Right renal cortex interstitium (tissue), 3 donors: ENCODE measurements around the gene PPP1R12B. TPM values are rescaled to one million over a fixed set of nuclear protein-coding genes. Genes with fewer than 3 reads are reported as not detected.
"Not testable (repeated sequence)": the region's sequence is repeated elsewhere in the genome, so short reads cannot be mapped to it uniquely, and the experiment has no call there.

Source experiments
- DNase-seq, 3 donors: peaks; one replicate each; pipeline ENCODE4 v3.0.0-alpha.2; 2013; ENCODE audit warnings: low read depth in 3 of 3, low spot score in 2 of 3
- polyA plus RNA-seq, 3 donors: library from polyadenylated mRNA; unstranded; fragments of 120-200 nt; gene quantifications; one replicate each; pipeline ENCODE4 v1.2.1, GENCODE V29; 2013; ENCODE audit not compliant: insufficient read length in 3 of 3

Gene PPP1R12B
- polyA plus RNA-seq, 3 donors, result 13.0 to 16.0 (median 15.6) TPM

DNA sequence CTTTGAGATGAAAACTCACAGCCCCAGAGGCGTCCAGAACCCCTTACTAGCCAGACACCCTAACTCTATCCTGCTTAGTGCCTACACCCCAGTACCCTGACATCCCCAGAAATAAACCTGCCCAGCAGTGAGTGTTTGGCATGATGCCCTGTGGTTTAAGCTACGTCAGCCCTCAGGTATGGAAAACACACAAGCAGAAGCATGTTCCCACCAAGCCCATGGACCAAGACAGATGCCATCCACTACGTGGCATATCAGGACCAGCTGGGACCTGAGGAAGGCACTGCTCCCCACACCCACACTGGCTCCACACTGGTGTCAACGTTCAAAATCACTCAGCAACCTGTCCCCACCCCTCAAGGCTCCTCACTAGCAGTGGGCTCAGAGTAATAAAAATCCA is 245.3 kb downstream of the PPP1R12B start:
- DNase-seq, result no peak

DNA sequence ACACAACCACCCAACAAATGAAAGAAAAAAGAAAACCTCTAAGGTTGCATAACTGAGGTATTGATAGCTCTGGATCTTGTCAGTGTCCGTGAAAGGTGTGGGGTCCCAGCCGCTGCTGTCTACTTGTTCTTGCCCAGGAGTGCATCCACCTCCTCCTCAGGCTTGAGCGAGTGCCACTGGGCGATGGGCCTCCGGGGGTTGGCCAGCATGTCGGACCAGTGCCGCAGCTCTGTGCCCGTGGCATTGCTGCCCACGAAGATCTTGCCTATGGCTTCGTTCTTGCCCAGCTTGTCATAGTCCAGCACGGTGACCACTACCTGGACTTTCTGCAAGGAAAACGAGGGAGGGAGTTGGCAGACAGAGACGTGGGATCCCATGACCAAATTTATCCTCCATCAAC is 248.1 kb downstream of the PPP1R12B start:
- DNase-seq, result no peak

DNA sequence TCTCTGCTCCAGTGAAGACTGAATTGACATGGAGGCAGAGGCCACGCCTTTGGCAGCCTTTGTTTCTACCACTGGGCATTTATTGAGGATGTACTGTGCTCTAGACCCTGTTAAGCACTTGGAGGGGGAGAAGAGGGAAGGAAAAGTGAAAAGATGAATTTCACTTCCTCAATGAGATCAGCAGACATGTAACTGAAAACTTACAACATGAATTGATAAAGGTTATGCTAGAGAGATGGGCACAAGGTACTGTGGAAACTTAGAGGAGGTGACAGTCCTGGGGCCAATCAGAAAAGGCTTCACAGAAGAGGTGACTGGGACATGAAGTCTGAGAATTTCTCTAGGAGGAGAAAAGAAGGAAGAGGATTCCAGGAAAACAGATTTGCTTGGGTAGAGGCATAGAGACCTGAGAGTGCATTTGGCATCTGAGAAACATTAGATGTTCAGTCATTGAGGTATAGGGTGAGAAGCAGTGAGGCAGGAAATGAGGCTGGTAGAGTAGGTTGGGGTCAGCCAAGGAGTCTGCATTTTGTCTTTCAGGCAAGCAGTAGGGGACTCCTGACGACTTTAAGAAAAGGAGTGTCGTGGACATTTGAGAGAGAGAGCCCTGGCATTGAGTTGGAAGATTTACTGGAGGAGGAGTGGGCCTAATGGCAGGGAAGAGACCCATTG is 248.7 kb downstream of the PPP1R12B start:
- DNase-seq, result no peak

DNA sequence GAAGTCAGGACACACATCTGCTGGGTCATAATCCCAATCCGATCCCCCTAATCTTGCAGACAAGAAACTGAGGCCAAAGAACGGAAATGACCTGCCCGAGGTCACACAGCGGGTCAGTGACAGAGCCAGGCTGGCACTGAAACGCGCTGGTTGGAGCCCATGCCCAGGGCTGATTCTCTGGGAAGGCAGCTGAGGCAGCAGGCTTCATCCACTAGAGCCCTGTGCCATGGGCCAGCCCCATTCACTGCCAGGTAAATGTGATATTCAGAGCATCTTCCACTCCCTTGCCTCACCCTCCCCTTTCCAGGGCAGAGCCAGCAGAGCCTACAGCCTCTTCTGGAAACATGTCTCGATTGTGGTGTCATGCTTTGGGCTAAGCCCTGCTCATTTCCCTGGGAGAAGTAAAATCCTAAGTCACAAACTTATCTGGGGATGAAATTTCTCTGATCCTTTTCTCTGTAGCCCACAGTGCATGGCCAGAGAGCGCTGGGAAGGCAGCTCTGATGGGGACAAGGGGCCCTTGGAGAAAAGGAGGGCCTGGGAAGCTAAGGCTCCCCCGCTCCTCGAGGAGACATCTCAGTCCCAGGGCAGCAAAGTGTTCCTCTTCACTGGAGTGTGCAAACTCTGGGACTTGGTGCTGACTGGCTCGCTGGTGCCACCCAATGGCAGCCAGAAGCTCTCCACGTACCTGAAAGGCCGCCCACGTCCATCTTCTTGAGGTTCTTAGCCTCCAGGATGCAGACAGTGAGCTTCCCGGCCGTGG is 251.4 kb downstream of the PPP1R12B start:
- no peak for DNase-seq

DNA sequence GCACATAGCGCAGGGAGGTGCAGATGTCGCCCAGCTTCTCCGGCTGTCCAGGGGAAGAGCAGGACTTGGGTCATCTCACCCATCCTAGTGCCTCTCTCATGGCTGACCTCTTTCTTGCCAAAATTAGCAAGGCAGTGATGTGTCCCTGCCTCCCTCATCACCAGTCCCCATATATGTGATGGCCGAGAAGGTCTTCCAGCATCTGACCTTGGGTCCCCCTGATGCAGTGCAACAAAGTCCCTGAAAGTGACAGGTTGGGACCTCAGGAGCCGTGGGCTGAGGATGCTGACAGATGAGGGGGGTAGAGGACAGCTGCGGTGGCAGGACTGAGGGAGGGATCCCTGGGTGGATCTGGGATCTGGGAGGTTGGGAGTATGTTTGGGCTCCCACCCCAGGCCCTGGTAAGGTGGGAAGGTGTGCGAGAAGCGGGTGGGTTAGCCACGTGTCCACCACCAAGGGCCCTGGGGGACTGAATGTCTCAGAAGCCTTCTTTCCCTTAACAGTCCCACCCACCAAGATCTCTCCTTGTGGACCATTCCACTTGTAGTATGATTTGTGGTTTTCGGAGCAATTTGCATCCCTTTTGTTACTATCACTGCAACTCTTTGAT is 252.0 kb downstream of the PPP1R12B start:
- no peak for DNase-seq

DNA sequence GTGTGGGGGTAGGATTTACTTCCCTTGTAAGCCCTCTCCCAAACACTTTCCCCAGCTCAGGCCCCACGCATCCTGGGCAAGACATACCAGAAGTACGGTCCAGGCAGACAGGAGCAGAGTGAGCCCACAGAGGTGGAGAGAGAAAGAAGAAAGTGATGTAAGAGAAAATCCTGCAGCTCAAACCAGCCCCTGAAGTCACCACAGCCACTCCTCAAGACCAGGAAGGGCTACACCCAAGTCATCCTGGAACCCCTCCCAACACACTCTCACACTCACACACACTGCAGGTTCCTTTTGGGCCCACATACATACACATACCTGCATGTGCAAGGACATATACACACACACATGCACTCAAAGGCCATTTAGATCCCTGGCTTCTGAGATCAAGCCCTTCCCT is 254.9 kb downstream of the PPP1R12B start:
- DNase-seq, result no peak

GRCh38 chr1:202605515-202605914 is 257.0 kb downstream of the PPP1R12B start:
- DNase-seq, result no peak

DNA sequence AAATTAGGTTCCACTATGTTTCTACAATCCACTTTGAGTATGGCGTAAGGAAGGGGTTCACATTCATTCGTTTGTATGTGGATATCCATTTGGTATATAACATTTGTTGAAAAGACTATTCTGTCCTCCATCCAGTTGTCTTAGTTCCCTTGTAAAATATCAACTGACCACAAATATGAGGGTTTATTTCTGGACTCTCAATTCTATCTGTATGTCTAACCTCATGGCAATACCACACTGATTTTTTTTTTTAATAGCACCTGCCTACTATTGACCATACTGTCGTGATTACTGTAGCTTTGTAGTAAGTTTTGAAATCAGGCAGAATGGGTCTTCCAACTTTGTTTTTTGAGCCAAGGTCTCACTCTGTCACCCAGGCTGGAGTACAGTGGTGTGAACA is 263.5 kb downstream of the PPP1R12B start:
- DNase-seq, result not testable (repeated sequence)

- DNase-seq, result no peak
These were observed 265.1 kb downstream of the PPP1R12B start for GRCh38 chr1:202613571-202613970.

GRCh38 chr1:202614363-202615207 is 266.1 kb downstream of the PPP1R12B start:
- not testable (repeated sequence) for DNase-seq

DNA sequence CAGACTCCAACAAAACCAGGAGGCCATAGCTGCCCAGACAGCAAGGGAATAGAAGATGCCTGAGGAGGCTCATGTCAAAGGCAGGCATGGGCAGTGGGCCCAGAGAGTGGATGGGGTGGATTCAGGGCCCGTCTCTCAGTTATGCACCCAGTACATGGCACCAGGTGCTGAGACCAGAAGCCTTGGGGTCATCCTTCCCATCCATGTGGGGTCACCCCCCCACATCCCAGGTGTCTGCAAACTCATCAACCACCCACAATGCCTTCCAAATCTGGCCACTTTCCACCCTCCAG is 266.7 kb downstream of the PPP1R12B start:
- DNase-seq, result not testable (repeated sequence)

- DNase-seq, result no peak
These were observed 267.2 kb downstream of the PPP1R12B start for GRCh38 chr1:202615501-202616354.

DNA sequence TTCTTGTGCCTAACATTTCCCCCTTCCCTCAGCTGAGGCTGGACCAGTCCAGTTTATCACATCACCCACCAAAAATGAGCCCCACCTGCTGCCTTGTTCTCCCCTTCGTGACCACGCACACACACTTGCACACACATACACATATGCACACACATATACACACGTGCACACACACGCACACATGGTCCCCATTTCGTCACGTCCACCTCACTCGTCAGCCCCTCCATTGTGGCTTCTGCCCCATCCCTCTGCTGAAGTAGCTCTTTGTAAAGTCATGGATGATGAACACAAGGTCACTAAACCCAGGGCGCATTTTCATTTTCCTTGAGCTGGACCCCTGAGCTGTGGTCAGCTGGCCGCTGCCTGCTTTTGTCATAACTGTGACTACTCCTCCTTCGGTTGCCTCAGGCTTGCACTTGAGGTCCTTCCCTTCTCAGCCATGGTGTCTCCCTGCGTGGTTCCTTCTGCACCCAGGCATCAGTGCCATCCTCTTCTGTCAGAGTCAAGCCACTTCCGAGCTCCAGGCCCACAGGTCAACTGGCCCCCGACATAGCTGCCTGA is 267.9 kb downstream of the PPP1R12B start:
- no peak for DNase-seq

- DNase-seq, result not testable (repeated sequence)
These were observed 270.5 kb downstream of the PPP1R12B start for GRCh38 chr1:202619012-202619411.

- DNase-seq, result no peak
These were observed 271.0 kb downstream of the PPP1R12B start for GRCh38 chr1:202619505-202619904.

DNA sequence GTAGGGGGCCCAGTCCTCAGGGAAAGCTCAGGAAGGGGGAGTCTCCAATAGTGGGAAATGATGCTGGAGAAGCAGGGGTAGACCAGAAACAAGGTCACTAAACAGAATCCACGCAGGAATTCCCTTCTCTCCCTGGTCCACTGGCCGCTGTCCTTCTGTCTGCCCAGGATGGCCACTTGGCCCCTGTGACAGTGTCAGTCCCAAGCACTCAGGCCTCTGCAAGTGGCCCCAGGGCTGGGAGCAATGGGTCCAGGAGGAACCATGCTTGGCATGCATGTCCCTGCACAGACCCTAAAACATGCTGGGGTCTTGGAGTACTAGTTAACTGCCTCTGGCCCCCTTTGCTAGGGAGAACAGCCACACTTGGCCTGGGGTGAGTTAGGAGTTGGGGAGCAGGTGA is 271.5 kb downstream of the PPP1R12B start:
- DNase-seq, result not testable (repeated sequence)

DNA sequence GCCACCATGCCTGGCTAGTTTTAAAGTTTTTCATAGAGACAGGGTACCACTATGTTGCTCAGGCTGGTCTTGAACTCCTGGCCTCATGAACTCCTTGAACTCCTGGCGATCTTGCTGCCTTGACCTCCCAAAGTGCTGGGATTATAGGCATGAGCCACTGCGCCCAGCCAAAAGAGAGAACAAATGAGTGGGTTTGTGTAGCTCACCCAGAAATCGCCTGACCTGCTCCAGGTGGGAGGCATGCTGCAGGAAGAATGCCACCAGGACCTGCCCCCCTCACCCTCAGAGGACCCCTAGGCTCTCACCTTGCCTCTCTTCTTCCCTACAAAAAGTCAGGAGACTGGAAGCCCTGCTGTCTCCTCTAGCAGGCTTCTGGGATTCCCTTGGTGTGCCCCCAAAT is 272.9 kb downstream of the PPP1R12B start:
- DNase-seq, result no peak

- DNase-seq, result no peak
These were observed 273.9 kb downstream of the PPP1R12B start for GRCh38 chr1:202622388-202622787.

DNA sequence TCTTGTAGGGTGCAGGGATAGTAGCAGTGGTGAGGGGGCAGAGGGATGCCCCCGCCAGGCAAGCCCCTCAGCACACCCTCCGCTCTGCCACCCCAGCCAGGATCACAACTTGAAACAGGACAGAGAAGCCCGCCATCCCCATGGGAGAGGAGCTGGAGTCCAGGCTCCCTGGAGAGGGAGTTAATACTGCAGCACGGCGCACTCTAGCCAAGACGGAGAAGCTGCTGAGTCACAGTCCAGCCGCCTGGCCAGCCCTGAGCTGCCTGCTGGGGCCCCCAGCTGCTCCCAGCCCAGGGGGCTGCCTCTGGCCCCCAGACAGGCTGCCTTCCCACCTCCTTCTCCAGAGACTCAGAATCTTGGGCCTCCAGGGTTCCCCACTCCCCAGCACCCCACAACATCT is 274.6 kb downstream of the PPP1R12B start:
- DNase-seq, result no peak

DNA sequence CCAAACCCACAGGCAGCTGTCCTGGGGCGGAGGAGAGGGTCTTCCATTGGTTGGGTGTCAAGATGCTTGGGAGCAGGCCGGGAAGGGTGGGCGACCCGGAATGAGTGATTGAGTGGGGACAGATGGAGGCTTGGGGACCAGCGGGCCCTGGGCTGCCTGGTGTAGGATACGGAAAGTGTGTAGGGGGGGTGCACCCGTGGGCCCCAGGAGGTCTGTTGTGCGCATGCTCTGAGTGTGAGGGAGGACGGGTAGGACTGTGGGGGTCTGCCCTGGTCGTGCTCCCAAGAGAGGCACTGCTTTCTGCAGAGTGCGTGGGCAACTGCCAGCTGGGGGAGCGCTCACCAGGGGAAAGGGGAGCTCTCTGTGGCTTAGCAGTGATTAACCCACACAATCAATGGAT is 275.0 kb downstream of the PPP1R12B start:
- DNase-seq, result not testable (repeated sequence)
